Erythroblast (primary cell): ENCODE results near the gene RNF17.
"Not testable (repeated sequence)": the region's sequence is repeated elsewhere in the genome, so short reads cannot be mapped to it uniquely, and the experiment has no call there.

Source experiments
- DNase-seq, 2 experiments: peaks; one replicate each; lab custom pipeline; 2025; lab: John Stamatoyannopoulos, UW
- GATA1 ChIP-seq: IDR thresholded peaks from 2 replicates; pipeline ENCODE4 v1.6.1; 2011; ENCODE audit warnings: low read depth, mild to moderate bottlenecking, control low read depth, low read length, moderate library complexity
- POLR2A ChIP-seq: IDR thresholded peaks from 2 replicates; pipeline ENCODE4 v1.6.1; 2011; ENCODE audit warnings: mild to moderate bottlenecking, low read length

The RNF17 gene

GRCh38 chr13:24763596-24764275 lies at the start of gene RNF17:
Gene RNF17, plus strand, starts transcription at chr13:24764169. Its CDS starts 35 bp downstream, at chr13:24764204.
- no peak for TF ChIP-seq POLR2A
- TF ChIP-seq GATA1: no peak
- DNase-seq: no peak

GRCh38 chr13:24716011-24716410 lies 48.0 kb upstream of the RNF17 start:
- DNase-seq: no peak
- TF ChIP-seq POLR2A: no peak
- TF ChIP-seq GATA1: no peak

- no peak for DNase-seq
- TF ChIP-seq GATA1: no peak
- no peak for TF ChIP-seq POLR2A
Observed at GRCh38 chr13:24716446-24716845, 47.5 kb upstream of the RNF17 start.

GRCh38 chr13:24717217-24717616 lies 46.8 kb upstream of the RNF17 start:
- DNase-seq: no peak
- TF ChIP-seq GATA1: no peak
- TF ChIP-seq POLR2A: no peak

GRCh38 chr13:24718192-24718965 lies 45.6 kb upstream of the RNF17 start:
- TF ChIP-seq POLR2A (no peak), GATA1 (no peak)
- DNase-seq: no peak

GRCh38 chr13:24719139-24719538 lies 44.8 kb upstream of the RNF17 start:
- TF ChIP-seq GATA1: no peak
- TF ChIP-seq POLR2A: no peak
- DNase-seq: no peak

GRCh38 chr13:24723206-24723605 lies 40.8 kb upstream of the RNF17 start:
- DNase-seq: no peak
- no peak for TF ChIP-seq POLR2A
- no peak for TF ChIP-seq GATA1

GRCh38 chr13:24724714-24725113 lies 39.3 kb upstream of the RNF17 start:
- TF ChIP-seq POLR2A (no peak), GATA1 (no peak)
- DNase-seq: no peak

- TF ChIP-seq POLR2A (no peak), GATA1 (no peak)
- no peak for DNase-seq
Observed at GRCh38 chr13:24725379-24725778, 38.6 kb upstream of the RNF17 start.

- TF ChIP-seq POLR2A: no peak
- TF ChIP-seq GATA1: no peak
- DNase-seq: peak; percentile 80 to 81
Observed at GRCh38 chr13:24727731-24728601, 36.0 kb upstream of the RNF17 start.

- DNase-seq: not testable (repeated sequence)
Observed at GRCh38 chr13:24730873-24731567, 32.9 kb upstream of the RNF17 start.

- DNase-seq: no peak
- TF ChIP-seq POLR2A (no peak), GATA1 (no peak)
Observed at GRCh38 chr13:24734950-24735349, 29.0 kb upstream of the RNF17 start.

GRCh38 chr13:24737042-24737441 lies 26.9 kb upstream of the RNF17 start:
- DNase-seq: no peak
- TF ChIP-seq GATA1 (no peak), POLR2A (no peak)

- TF ChIP-seq GATA1 (no peak), POLR2A (no peak)
- DNase-seq: no peak
Observed at GRCh38 chr13:24738366-24738847, 25.6 kb upstream of the RNF17 start.
